PC-9 (cell line): Measurements from ENCODE around the gene OR2W1. TPM values are rescaled to one million over a fixed set of nuclear protein-coding genes. Genes with fewer than 3 reads are reported as not detected.

Experiments used
- BruUV-seq: library from RNA; stranded (reverse); fragments of 400-500 nt; replicated peaks from 2 replicates; lab custom pipeline; 2021; lab: Mats Ljungman, UMichigan
- CTCF ChIA-PET: fragments of 300-600 bp; sonication (Branson Sonifier 250); formaldehyde crosslinking; loops from one replicate; lab custom pipeline; 2022; ENCODE audit warnings: antibody characterized with exemption; lab: Charles Lee
- POLR2A ChIA-PET: fragments of 300-600 bp; sonication (Branson Sonifier 250); formaldehyde crosslinking; loops from one replicate; lab custom pipeline; 2022; ENCODE audit warnings: antibody characterized with exemption; ENCODE audit not compliant: unreplicated experiment; lab: Charles Lee
- DNase-seq, 2 experiments: peaks; one replicate each; pipeline versions ENCODE4 v3.0.0 to v3.0.0-alpha.2; 2015 to 2022; ENCODE audit warnings: mixed read lengths in 1 of 2
- H2AFZ ChIP-seq: fragments of 200-600 bp; sonication (generic); 2 replicates; pipeline ENCODE4 v1.8.1; 2017; ENCODE audit warnings: antibody characterized with exemption
- H3F3A ChIP-seq: fragments of 200-600 bp; sonication (generic); 2 replicates; pipeline ENCODE4 v1.8.1; 2017; ENCODE audit warnings: antibody characterized with exemption, mild to moderate bottlenecking, low read depth; ENCODE audit not compliant: insufficient read depth
- H3K27ac ChIP-seq: fragments of 200-600 bp; sonication (generic); 2 replicates; pipeline ENCODE4 v1.6.1; 2016; ENCODE audit warnings: mixed run types
- H3K27me3 ChIP-seq: fragments of 200-600 bp; sonication (generic); 2 replicates; pipeline ENCODE4 v1.6.1; 2016; ENCODE audit warnings: low read depth, mixed run types; ENCODE audit not compliant: insufficient read depth
- H3K36me3 ChIP-seq: fragments of 200-600 bp; sonication (generic); 2 replicates; pipeline ENCODE4 v1.6.1; 2016; ENCODE audit warnings: low read depth, mixed run types
- H3K4me1 ChIP-seq: fragments of 200-600 bp; sonication (generic); replicated peaks from 2 replicates; pipeline ENCODE4 v1.6.1; 2016; ENCODE audit warnings: mixed run types; ENCODE audit not compliant: insufficient read depth
- H3K4me2 ChIP-seq: fragments of 200-600 bp; sonication (generic); 2 replicates; pipeline ENCODE4 v1.6.1; 2017; ENCODE audit warnings: mixed run types
- H3K4me3 ChIP-seq: fragments of 200-600 bp; sonication (generic); 2 replicates; pipeline ENCODE4 v1.6.1; 2016; ENCODE audit warnings: mixed run types
- H3K79me2 ChIP-seq: fragments of 200-600 bp; sonication (generic); 2 replicates; pipeline ENCODE4 v1.6.1; 2017; ENCODE audit warnings: low read depth, mixed run types
- H3K9me2 ChIP-seq: fragments of 200-600 bp; sonication (generic); 2 replicates; pipeline ENCODE4 v1.8.1; 2017; ENCODE audit warnings: mild to moderate bottlenecking; ENCODE audit not compliant: insufficient read depth
- H3K9me3 ChIP-seq: fragments of 200-600 bp; sonication (generic); 2 replicates; pipeline ENCODE4 v1.8.1; 2016; ENCODE audit warnings: low read depth; ENCODE audit not compliant: insufficient read depth
- H4K20me1 ChIP-seq: fragments of 200-600 bp; sonication (generic); 2 replicates; pipeline ENCODE4 v1.8.1; 2017; ENCODE audit not compliant: insufficient read depth
- EZH2 ChIP-seq: fragments of 200-600 bp; sonication (generic); IDR thresholded peaks from 2 replicates; pipeline ENCODE4 v1.8.0; 2017; ENCODE audit warnings: antibody characterized with exemption, low read depth
- intact Hi-C: fragments of 100-400 bp; cut with micrococcal nuclease; formaldehyde crosslinking; loops from one replicate; pipeline ENCODE4 v1.10.0; 2022; ENCODE audit not compliant: unreplicated experiment
- total RNA-seq: library from RNA; stranded (reverse); gene quantifications from 2 replicates; pipeline ENCODE4 v1.2.3, GENCODE V29; 2021
- TF ChIP-seq, protein P1 (sequence below): fragments of 200-600 bp; sonication (generic); conservative IDR thresholded peaks from 2 replicates; pipeline ENCODE4 v1.6.1; 2017; ENCODE audit warnings: mixed run types, antibody characterized with exemption, mild to moderate bottlenecking, moderate library complexity

OR2W1 gene
- total RNA-seq, 1 experiment from 2014 or later: not detected

GRCh38 chr6:29014729-29015608, 30.0 kb downstream of the OR2W1 start:
- Histone ChIP-seq H3K27ac (no peak overlapping the region), H3K36me3 (no peaks in the 10 kb centered on the region), H3K4me3 (no peak overlapping the region), H3K79me2 (no peaks in the 10 kb centered on the region), H3K4me2 (no peak overlapping the region), H3K9me2 (no peaks in the 10 kb centered on the region), H3K27me3 (peaks cover 4% of the 10 kb centered on the region; the same call in 1 of the 2 replicates), H2AFZ (no peak overlapping the region), H3F3A (no peaks in the 10 kb centered on the region), H4K20me1 (no peaks in the 10 kb centered on the region), H3K9me3 (no peaks in the 10 kb centered on the region), H3K4me1 (no peaks in the 10 kb centered on the region)
- POLR2A ChIA-PET: no interaction called here
- no peak for TF ChIP-seq EZH2
- TF ChIP-seq, protein P1, sequence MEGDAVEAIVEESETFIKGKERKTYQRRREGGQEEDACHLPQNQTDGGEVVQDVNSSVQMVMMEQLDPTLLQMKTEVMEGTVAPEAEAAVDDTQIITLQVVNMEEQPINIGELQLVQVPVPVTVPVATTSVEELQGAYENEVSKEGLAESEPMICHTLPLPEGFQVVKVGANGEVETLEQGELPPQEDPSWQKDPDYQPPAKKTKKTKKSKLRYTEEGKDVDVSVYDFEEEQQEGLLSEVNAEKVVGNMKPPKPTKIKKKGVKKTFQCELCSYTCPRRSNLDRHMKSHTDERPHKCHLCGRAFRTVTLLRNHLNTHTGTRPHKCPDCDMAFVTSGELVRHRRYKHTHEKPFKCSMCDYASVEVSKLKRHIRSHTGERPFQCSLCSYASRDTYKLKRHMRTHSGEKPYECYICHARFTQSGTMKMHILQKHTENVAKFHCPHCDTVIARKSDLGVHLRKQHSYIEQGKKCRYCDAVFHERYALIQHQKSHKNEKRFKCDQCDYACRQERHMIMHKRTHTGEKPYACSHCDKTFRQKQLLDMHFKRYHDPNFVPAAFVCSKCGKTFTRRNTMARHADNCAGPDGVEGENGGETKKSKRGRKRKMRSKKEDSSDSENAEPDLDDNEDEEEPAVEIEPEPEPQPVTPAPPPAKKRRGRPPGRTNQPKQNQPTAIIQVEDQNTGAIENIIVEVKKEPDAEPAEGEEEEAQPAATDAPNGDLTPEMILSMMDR: no peak
- DNase-seq: no peak
- CTCF ChIA-PET: interaction anchor here (0.7 kb wide), 1 partner anchor 173 kb away, joined by 3 read pairs; no protein-coding TSS in a partner anchor
- BruUV-seq: no TSS peak
- intact Hi-C loops: no loop called here

GRCh38 chr6:29011276-29011734, 33.7 kb downstream of the OR2W1 start:
- TF ChIP-seq, protein P1: no peak
- no peak for TF ChIP-seq EZH2
- Histone ChIP-seq H3K27ac (no peak overlapping the region), H3K4me3 (no peak overlapping the region), H2AFZ (no peak overlapping the region), H3K79me2 (no peaks in the 10 kb centered on the region), H3K9me3 (no peaks in the 10 kb centered on the region), H3K4me1 (no peaks in the 10 kb centered on the region), H3K27me3 (peaks cover 4% of the 10 kb centered on the region; the same call in 1 of the 2 replicates), H4K20me1 (no peaks in the 10 kb centered on the region), H3F3A (no peaks in the 10 kb centered on the region), H3K36me3 (no peaks in the 10 kb centered on the region), H3K4me2 (no peak overlapping the region), H3K9me2 (no peaks in the 10 kb centered on the region)
- BruUV-seq: no TSS peak
- no peak for DNase-seq
- ChIA-PET POLR2A (no interaction called here), CTCF (no interaction called here)
- intact Hi-C loops: no loop called here

DNA sequence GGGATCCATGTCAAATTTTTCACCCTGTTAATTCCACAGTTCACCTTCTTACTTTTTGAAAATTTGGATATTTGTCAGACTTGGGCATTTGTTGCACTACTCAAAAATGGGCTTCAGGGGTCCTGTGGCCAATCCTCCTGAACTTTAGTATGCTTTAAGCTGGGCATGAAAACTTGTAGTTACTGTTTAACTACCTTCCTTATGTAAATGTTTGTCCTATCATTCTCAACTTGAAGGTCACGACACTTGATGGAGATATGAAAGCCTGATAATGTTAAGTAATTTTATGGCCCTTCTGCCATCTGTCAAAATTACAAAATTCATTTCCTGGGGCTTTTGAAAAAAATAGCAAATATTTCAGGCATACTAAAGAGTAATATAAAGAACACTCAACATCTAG, 35.6 kb downstream of the OR2W1 start:
- no peak overlapping the region for H3K4me2 ChIP-seq
- H3K4me1 ChIP-seq: no peaks in the 10 kb centered on the region
- DNase-seq: no peak
- no peaks in the 10 kb centered on the region for H3K79me2 ChIP-seq
- no peaks in the 10 kb centered on the region; the same call in 1 of the 2 replicates for H3K9me2 ChIP-seq
- no peak overlapping the region for H2AFZ ChIP-seq
- intact Hi-C loops: no loop called here
- H4K20me1 ChIP-seq: no peaks in the 10 kb centered on the region
- no peak overlapping the region for H3K4me3 ChIP-seq
- H3K36me3 ChIP-seq: no peaks in the 10 kb centered on the region
- POLR2A ChIA-PET: no interaction called here
- BruUV-seq: no TSS peak
- H3K9me3 ChIP-seq: no peaks in the 10 kb centered on the region
- CTCF ChIA-PET: no interaction called here
- TF ChIP-seq, protein P1: no peak
- no peak for TF ChIP-seq EZH2
- H3K27me3 ChIP-seq: peaks cover 4% of the 10 kb centered on the region; the same call in 1 of the 2 replicates
- H3K27ac ChIP-seq: no peak overlapping the region
- H3F3A ChIP-seq: no peaks in the 10 kb centered on the region
